ENCODE data around the gene ATRNL1. TPM values are rescaled to one million over a fixed set of nuclear protein-coding genes. Genes with fewer than 3 reads are reported as not detected.

Gene ATRNL1
- total and polyA plus RNA-seq, 4 donors, result 0.40 to 26.9 (median 5.3) TPM

DNA sequence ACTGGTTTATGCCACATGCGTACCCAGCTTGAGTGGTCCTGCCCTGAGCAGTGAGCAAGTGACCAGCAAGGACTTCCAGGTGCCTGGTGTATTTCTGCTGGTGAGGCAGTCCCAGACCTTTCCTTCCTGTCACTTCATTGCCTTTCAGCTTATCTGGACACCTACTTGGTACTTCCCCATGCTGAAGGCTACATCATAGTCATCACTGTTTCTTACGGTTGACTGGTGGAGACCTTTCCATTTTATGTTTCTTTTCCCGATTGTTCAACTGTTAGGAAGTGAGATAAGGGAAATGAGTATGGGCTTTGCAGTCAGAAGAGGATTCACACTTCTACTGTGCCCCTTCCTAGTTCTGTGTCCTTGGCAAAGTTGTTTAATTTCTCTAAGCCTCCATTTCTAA, 821.3 kb downstream of the ATRNL1 start (continued):
- TF ChIP-seq REST (IDR thresholded peaks at IDR 0.05), result no peak
- no peak for TF ChIP-seq FOXA2 (IDR thresholded peaks at IDR 0.05)
- no peak for TF ChIP-seq HNF4A (conservative IDR thresholded peaks at IDR 0.05)

GRCh38 chr10:115915429-115915828, 822.3 kb downstream of the ATRNL1 start:
- H3K4me3 ChIP-seq (ENCODE audit: low read depth in 1 of 3, low read length in 3 of 3), result no peak overlapping the region
- WGBS, result 95% methylated on average over 1 of the region's 1 CpG
- TF ChIP-seq RAD21 (IDR thresholded peaks at IDR 0.05) (no peak), HNF4A (conservative IDR thresholded peaks at IDR 0.05) (no peak)
- H3K9me3 ChIP-seq (ENCODE audit: control insufficient read depth in 4 of 4, low read length in 3 of 4), result no peaks in the 10 kb centered on the region
- no peak overlapping the region for H3K27ac ChIP-seq (ENCODE audit: low read depth in 1 of 2, low read length in 2 of 2)
- DNase-seq (ENCODE audit: low spot score), result no peak
- no peaks in the 10 kb centered on the region for H3K36me3 ChIP-seq (ENCODE audit: control insufficient read depth in 4 of 4, insufficient read depth in 3 of 4, low read depth in 1 of 4, low read length in 3 of 4)
- peaks cover 0 to 3% (median 0%) of the 10 kb centered on the region in 4 donors for H3K27me3 ChIP-seq (ENCODE audit: control insufficient read depth in 4 of 4, insufficient read depth in 4 of 4, low read length in 3 of 4)
- no peak overlapping the region for H3K9ac ChIP-seq (ENCODE audit: low read depth in 1 of 2, low read length in 2 of 2)
- no peaks in the 10 kb centered on the region for H3K4me1 ChIP-seq (ENCODE audit: control insufficient read depth in 4 of 4, insufficient read depth in 4 of 4, low read length in 3 of 4)

DNA sequence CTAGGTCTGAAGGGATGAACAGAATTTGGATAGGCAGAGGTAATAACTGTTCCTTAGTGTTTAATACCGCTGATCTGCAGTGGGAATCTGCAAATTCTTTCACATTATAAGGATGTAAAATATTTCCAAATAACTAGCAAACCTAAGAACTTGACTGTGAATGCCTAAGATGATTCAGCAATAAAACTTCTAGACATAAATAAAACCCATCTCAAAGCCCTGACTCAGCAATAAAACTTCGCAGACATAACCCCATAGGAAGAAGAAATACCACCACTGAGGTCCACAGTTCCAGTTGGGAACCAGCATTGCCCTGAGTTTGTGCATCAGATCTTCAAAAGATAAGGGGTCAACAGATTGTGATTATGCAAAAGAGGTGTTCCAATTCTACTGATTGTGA, 825.6 kb downstream of the ATRNL1 start:
- TF ChIP-seq RXRA (IDR thresholded peaks at IDR 0.05), result no peak
- TF ChIP-seq REST (IDR thresholded peaks at IDR 0.05), result no peak
- no peak for TF ChIP-seq HNF4A (conservative IDR thresholded peaks at IDR 0.05)
- TF ChIP-seq TAF1 (conservative IDR thresholded peaks at IDR 0.05), result no peak
- TF ChIP-seq, protein P1, sequence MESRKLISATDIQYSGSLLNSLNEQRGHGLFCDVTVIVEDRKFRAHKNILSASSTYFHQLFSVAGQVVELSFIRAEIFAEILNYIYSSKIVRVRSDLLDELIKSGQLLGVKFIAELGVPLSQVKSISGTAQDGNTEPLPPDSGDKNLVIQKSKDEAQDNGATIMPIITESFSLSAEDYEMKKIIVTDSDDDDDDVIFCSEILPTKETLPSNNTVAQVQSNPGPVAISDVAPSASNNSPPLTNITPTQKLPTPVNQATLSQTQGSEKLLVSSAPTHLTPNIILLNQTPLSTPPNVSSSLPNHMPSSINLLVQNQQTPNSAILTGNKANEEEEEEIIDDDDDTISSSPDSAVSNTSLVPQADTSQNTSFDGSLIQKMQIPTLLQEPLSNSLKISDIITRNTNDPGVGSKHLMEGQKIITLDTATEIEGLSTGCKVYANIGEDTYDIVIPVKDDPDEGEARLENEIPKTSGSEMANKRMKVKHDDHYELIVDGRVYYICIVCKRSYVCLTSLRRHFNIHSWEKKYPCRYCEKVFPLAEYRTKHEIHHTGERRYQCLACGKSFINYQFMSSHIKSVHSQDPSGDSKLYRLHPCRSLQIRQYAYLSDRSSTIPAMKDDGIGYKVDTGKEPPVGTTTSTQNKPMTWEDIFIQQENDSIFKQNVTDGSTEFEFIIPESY (IDR thresholded peaks at IDR 0.05), result no peak
- no peak for TF ChIP-seq GABPA (IDR thresholded peaks at IDR 0.05 in 1 of 2, conservative IDR thresholded peaks at IDR 0.05 in 1 of 2)
- TF ChIP-seq FOXA1 (IDR thresholded peaks at IDR 0.05), result no peak
- TF ChIP-seq, protein P2, sequence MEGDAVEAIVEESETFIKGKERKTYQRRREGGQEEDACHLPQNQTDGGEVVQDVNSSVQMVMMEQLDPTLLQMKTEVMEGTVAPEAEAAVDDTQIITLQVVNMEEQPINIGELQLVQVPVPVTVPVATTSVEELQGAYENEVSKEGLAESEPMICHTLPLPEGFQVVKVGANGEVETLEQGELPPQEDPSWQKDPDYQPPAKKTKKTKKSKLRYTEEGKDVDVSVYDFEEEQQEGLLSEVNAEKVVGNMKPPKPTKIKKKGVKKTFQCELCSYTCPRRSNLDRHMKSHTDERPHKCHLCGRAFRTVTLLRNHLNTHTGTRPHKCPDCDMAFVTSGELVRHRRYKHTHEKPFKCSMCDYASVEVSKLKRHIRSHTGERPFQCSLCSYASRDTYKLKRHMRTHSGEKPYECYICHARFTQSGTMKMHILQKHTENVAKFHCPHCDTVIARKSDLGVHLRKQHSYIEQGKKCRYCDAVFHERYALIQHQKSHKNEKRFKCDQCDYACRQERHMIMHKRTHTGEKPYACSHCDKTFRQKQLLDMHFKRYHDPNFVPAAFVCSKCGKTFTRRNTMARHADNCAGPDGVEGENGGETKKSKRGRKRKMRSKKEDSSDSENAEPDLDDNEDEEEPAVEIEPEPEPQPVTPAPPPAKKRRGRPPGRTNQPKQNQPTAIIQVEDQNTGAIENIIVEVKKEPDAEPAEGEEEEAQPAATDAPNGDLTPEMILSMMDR (IDR thresholded peaks at IDR 0.05; ENCODE audit: low read depth, low read length, missing input control), result no peak
- WGBS, result 83% methylated on average over 2 of the region's 2 CpGs

More for the DNA sequence above, 825.6 kb downstream of the ATRNL1 start:
- Histone ChIP-seq H3K9me3 (ENCODE audit: control insufficient read depth in 4 of 4, low read length in 3 of 4) (no peaks in the 10 kb centered on the region), H3K4me1 (ENCODE audit: control insufficient read depth in 4 of 4, insufficient read depth in 4 of 4, low read length in 3 of 4) (no peaks in the 10 kb centered on the region), H3K27ac (ENCODE audit: low read depth in 1 of 2, low read length in 2 of 2) (no peak overlapping the region), H3K36me3 (ENCODE audit: control insufficient read depth in 4 of 4, insufficient read depth in 3 of 4, low read depth in 1 of 4, low read length in 3 of 4) (no peaks in the 10 kb centered on the region), H3K9ac (ENCODE audit: low read depth in 1 of 2, low read length in 2 of 2) (no peak overlapping the region), H3K27me3 (ENCODE audit: control insufficient read depth in 4 of 4, insufficient read depth in 4 of 4, low read length in 3 of 4) (no peaks in the 10 kb centered on the region), H3K4me3 (ENCODE audit: low read depth in 1 of 3, low read length in 3 of 3) (no peak overlapping the region)
- DNase-seq (ENCODE audit: low spot score), result no peak

Measured in liver (tissue), 9 donors.